Neuron (in vitro differentiated cells): ENCODE measurements around the gene EIF4G1.

Experiments used
- H2AFZ ChIP-seq: one replicate; pipeline ENCODE4 v1.6.1; 2013; ENCODE audit warnings: low read depth, mild to moderate bottlenecking, inconsistent platforms, low read length, moderate library complexity
- H3K27me3 ChIP-seq: one replicate; pipeline ENCODE4 v1.6.1; 2013; ENCODE audit warnings: low read length; ENCODE audit not compliant: insufficient read depth
- H3K36me3 ChIP-seq: one replicate; pipeline ENCODE4 v1.6.1; 2013; ENCODE audit warnings: low read length; ENCODE audit not compliant: insufficient read depth
- H3K4me1 ChIP-seq: one replicate; pipeline ENCODE4 v1.6.1; 2013; ENCODE audit warnings: low read length; ENCODE audit not compliant: insufficient read depth
- H3K4me3 ChIP-seq: 2 replicates; pipeline ENCODE4 v1.5.1; 2013; ENCODE audit warnings: mild to moderate bottlenecking, low read length, moderate library complexity
- H3K9me3 ChIP-seq: one replicate; pipeline ENCODE4 v1.6.1; 2013; ENCODE audit warnings: low read length

The EIF4G1 gene

GRCh38 chr3:184315871-184316661 lies 1.7 kb downstream of the EIF4G1 start:
- Histone ChIP-seq H3K4me3 (peak overlapping the region; percentile 67), H3K36me3 (peaks cover 42% of the 10 kb centered on the region), H2AFZ (no peak overlapping the region), H3K9me3 (no peaks in the 10 kb centered on the region), H3K27me3 (no peaks in the 10 kb centered on the region), H3K4me1 (peaks cover 20% of the 10 kb centered on the region)

- Histone ChIP-seq H3K4me3 (peak overlapping the region; percentile 67), H3K27me3 (no peaks in the 10 kb centered on the region), H2AFZ (no peak overlapping the region), H3K4me1 (peaks cover 20% of the 10 kb centered on the region), H3K36me3 (peaks cover 49% of the 10 kb centered on the region), H3K9me3 (no peaks in the 10 kb centered on the region)
Measured at GRCh38 chr3:184316792-184317191, 2.4 kb downstream of the EIF4G1 start.

GRCh38 chr3:184317201-184317600 lies 2.8 kb downstream of the EIF4G1 start:
- H3K27me3 ChIP-seq = no peaks in the 10 kb centered on the region
- no peak overlapping the region for H2AFZ ChIP-seq
- no peaks in the 10 kb centered on the region for H3K9me3 ChIP-seq
- H3K4me3 ChIP-seq = no peak overlapping the region
- H3K36me3 ChIP-seq = peaks cover 53% of the 10 kb centered on the region
- peaks cover 20% of the 10 kb centered on the region for H3K4me1 ChIP-seq

GRCh38 chr3:184320104-184320445 lies 5.7 kb downstream of the EIF4G1 start:
- peaks cover 20% of the 10 kb centered on the region for H3K4me1 ChIP-seq
- peaks cover 81% of the 10 kb centered on the region for H3K36me3 ChIP-seq
- H2AFZ ChIP-seq = no peak overlapping the region
- H3K4me3 ChIP-seq = no peak overlapping the region
- no peaks in the 10 kb centered on the region for H3K27me3 ChIP-seq
- H3K9me3 ChIP-seq = no peaks in the 10 kb centered on the region

- H3K4me3 ChIP-seq = no peak overlapping the region
- H3K9me3 ChIP-seq = no peaks in the 10 kb centered on the region
- peaks cover 87% of the 10 kb centered on the region for H3K36me3 ChIP-seq
- H3K27me3 ChIP-seq = no peaks in the 10 kb centered on the region
- H2AFZ ChIP-seq = no peak overlapping the region
- peaks cover 4% of the 10 kb centered on the region for H3K4me1 ChIP-seq
Measured at GRCh38 chr3:184321666-184322065, 7.3 kb downstream of the EIF4G1 start.

GRCh38 chr3:184322731-184323487 lies 8.5 kb downstream of the EIF4G1 start:
- H3K4me3 ChIP-seq = no peak overlapping the region
- H3K27me3 ChIP-seq = no peaks in the 10 kb centered on the region
- H3K36me3 ChIP-seq = peaks cover 87% of the 10 kb centered on the region
- no peak overlapping the region for H2AFZ ChIP-seq
- no peaks in the 10 kb centered on the region for H3K4me1 ChIP-seq
- H3K9me3 ChIP-seq = no peaks in the 10 kb centered on the region

GRCh38 chr3:184323696-184324095 lies 9.3 kb downstream of the EIF4G1 start:
- Histone ChIP-seq H3K27me3 (no peaks in the 10 kb centered on the region), H3K4me1 (no peaks in the 10 kb centered on the region), H3K36me3 (peaks cover 94% of the 10 kb centered on the region), H3K9me3 (no peaks in the 10 kb centered on the region), H2AFZ (no peak overlapping the region), H3K4me3 (no peak overlapping the region)

- H3K4me3 ChIP-seq = no peak overlapping the region
- H3K27me3 ChIP-seq = no peaks in the 10 kb centered on the region
- H2AFZ ChIP-seq = no peak overlapping the region
- H3K4me1 ChIP-seq = no peaks in the 10 kb centered on the region
- H3K9me3 ChIP-seq = no peaks in the 10 kb centered on the region
- H3K36me3 ChIP-seq = peaks cover 93% of the 10 kb centered on the region
Measured at GRCh38 chr3:184325269-184325668, 10.9 kb downstream of the EIF4G1 start.

- peaks cover 90% of the 10 kb centered on the region for H3K36me3 ChIP-seq
Measured at GRCh38 chr3:184325715-184326369, 11.4 kb downstream of the EIF4G1 start.

GRCh38 chr3:184327171-184327570 lies 12.8 kb downstream of the EIF4G1 start:
- H3K4me1 ChIP-seq = no peaks in the 10 kb centered on the region
- no peaks in the 10 kb centered on the region for H3K27me3 ChIP-seq
- no peak overlapping the region for H3K4me3 ChIP-seq
- H3K9me3 ChIP-seq = no peaks in the 10 kb centered on the region
- H3K36me3 ChIP-seq = peaks cover 90% of the 10 kb centered on the region
- H2AFZ ChIP-seq = no peak overlapping the region

More at GRCh38 chr3:184325715-184326369, 11.4 kb downstream of the EIF4G1 start:
- Histone ChIP-seq H3K9me3 (no peaks in the 10 kb centered on the region), H2AFZ (no peak overlapping the region), H3K4me3 (no peak overlapping the region), H3K4me1 (no peaks in the 10 kb centered on the region), H3K27me3 (no peaks in the 10 kb centered on the region)

GRCh38 chr3:184328516-184328915 lies 14.1 kb downstream of the EIF4G1 start:
- H3K36me3 ChIP-seq = peaks cover 89% of the 10 kb centered on the region

GRCh38 chr3:184332370-184333090 lies 18.1 kb downstream of the EIF4G1 start:
- Histone ChIP-seq H2AFZ (no peak overlapping the region), H3K36me3 (peaks cover 64% of the 10 kb centered on the region), H3K4me3 (no peak overlapping the region), H3K9me3 (no peaks in the 10 kb centered on the region), H3K4me1 (peaks cover 14% of the 10 kb centered on the region), H3K27me3 (no peaks in the 10 kb centered on the region)

More at GRCh38 chr3:184328516-184328915, 14.1 kb downstream of the EIF4G1 start:
- Histone ChIP-seq H3K9me3 (no peaks in the 10 kb centered on the region), H3K4me3 (no peak overlapping the region), H2AFZ (no peak overlapping the region), H3K27me3 (no peaks in the 10 kb centered on the region), H3K4me1 (no peaks in the 10 kb centered on the region)
